ENCODE measurements around the gene LCP2. TPM values are rescaled to one million over a fixed set of nuclear protein-coding genes. Genes with fewer than 3 reads are reported as not detected.

The LCP2 gene
- total RNA-seq, 1 experiment from 2014 or later: not detected

GRCh38 chr5:170283296-170283695 is 14.3 kb downstream of the LCP2 start:
- Histone ChIP-seq H3T11ph (ENCODE audit: low read length) (no peak overlapping the region), H2BK5ac (ENCODE audit: insufficient read length, low read length) (no peak overlapping the region)

More at GRCh38 chr5:170283296-170283695, 14.3 kb downstream of the LCP2 start:
- no peak overlapping the region for H2BK15ac ChIP-seq (ENCODE audit: low read depth, low read length)
- H3K18ac ChIP-seq (ENCODE audit: insufficient read length, low read depth, low read length): no peak overlapping the region
- no peaks in the 10 kb centered on the region for H4K20me1 ChIP-seq (ENCODE audit: control insufficient read depth, insufficient read depth, insufficient read length)
- no peak overlapping the region for H2AK5ac ChIP-seq (ENCODE audit: insufficient read length, low read length)
- H4K8ac ChIP-seq (replicated peaks; ENCODE audit: insufficient read length, low read depth, low read length): no peak overlapping the region
- no peaks in the 10 kb centered on the region for H3K27me3 ChIP-seq (ENCODE audit: insufficient read depth, low read length)
- H3K79me1 ChIP-seq (ENCODE audit: insufficient read depth, low read depth, low read length, poor library complexity, severe bottlenecking): no peaks in the 10 kb centered on the region
- Mint-ChIP-seq H3K4me1 (peaks cover 52 to 56% of the 10 kb centered on the region in 2 experiments), H3K9me3 (peaks cover 19 to 29% of the 10 kb centered on the region in 2 experiments), H3K4me3 (no peak overlapping the region), H3K36me3 (ENCODE audit: insufficient read depth in 1 of 3, low read depth in 3 of 3) (peaks cover 7 to 21% (median 13%) of the 10 kb centered on the region in 3 experiments), H3K27ac (no peak overlapping the region), H3K27me3 (ENCODE audit: low read depth) (peaks cover 7% of the 10 kb centered on the region)
- H3K56ac ChIP-seq (ENCODE audit: insufficient read length, low read depth, low read length): no peak overlapping the region
- H2BK120ac ChIP-seq (ENCODE audit: low read depth, low read length, poor library complexity, severe bottlenecking): no peak overlapping the region
- H3K14ac ChIP-seq (ENCODE audit: insufficient read depth, low read length): no peak overlapping the region
- H4K5ac ChIP-seq (ENCODE audit: insufficient read length, low read depth, low read length): no peak overlapping the region
- no CpG with 5 or more reads among the region's 1 CpG for WGBS (ENCODE audit: extremely low coverage, insufficient read length, low lambda C conversion rate)
- H2AFZ ChIP-seq (ENCODE audit: low read length): no peak overlapping the region
- no peak overlapping the region for H3K9ac ChIP-seq (ENCODE audit: extremely low read depth, insufficient read length, low read length)
- DNase-seq: no peak
- H3K23ac ChIP-seq (ENCODE audit: insufficient read length, low read depth, low read length): no peak overlapping the region
- H3K27ac ChIP-seq (ENCODE audit: insufficient read length, low read depth, low read length): no peak overlapping the region
- no peak overlapping the region for H3K4me2 ChIP-seq (ENCODE audit: insufficient read depth, insufficient read length, low read length)
- no peak overlapping the region for H2BK12ac ChIP-seq (ENCODE audit: insufficient read length, low read depth, low read length)
- H2BK20ac ChIP-seq (ENCODE audit: low read depth, low read length, poor library complexity, severe bottlenecking): no peak overlapping the region
- H3K23me2 ChIP-seq (ENCODE audit: insufficient read length, low read depth, low read length, poor library complexity, severe bottlenecking): peaks cover 3% of the 10 kb centered on the region
- H3K4ac ChIP-seq (ENCODE audit: low read depth, low read length): no peak overlapping the region
- peaks cover 19% of the 10 kb centered on the region; the same call in 1 of the 2 replicates for H3K4me1 ChIP-seq (ENCODE audit: insufficient read depth, low read length)
- no peak overlapping the region for H4K91ac ChIP-seq (ENCODE audit: insufficient read length, low read depth, low read length)
- H3K9me3 ChIP-seq (ENCODE audit: control insufficient read depth, low read depth, low read length): peaks cover 14% of the 10 kb centered on the region
- TF ChIP-seq, protein P1, sequence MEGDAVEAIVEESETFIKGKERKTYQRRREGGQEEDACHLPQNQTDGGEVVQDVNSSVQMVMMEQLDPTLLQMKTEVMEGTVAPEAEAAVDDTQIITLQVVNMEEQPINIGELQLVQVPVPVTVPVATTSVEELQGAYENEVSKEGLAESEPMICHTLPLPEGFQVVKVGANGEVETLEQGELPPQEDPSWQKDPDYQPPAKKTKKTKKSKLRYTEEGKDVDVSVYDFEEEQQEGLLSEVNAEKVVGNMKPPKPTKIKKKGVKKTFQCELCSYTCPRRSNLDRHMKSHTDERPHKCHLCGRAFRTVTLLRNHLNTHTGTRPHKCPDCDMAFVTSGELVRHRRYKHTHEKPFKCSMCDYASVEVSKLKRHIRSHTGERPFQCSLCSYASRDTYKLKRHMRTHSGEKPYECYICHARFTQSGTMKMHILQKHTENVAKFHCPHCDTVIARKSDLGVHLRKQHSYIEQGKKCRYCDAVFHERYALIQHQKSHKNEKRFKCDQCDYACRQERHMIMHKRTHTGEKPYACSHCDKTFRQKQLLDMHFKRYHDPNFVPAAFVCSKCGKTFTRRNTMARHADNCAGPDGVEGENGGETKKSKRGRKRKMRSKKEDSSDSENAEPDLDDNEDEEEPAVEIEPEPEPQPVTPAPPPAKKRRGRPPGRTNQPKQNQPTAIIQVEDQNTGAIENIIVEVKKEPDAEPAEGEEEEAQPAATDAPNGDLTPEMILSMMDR (conservative IDR thresholded peaks at IDR 0.05): no peak
- H3K79me2 ChIP-seq (ENCODE audit: insufficient read depth, low read length): no peaks in the 10 kb centered on the region

Measured in H9 (cell line).